ENCODE results near the gene RHBDD1. TPM values are rescaled to one million over a fixed set of nuclear protein-coding genes. Genes with fewer than 3 reads are reported as not detected.

RHBDD1 gene
- total RNA-seq, 2 donors from 2014 or later = 35.2 to 46.2 TPM

GRCh38 chr2:226909836-226910235 is 74.0 kb downstream of the RHBDD1 start:
- no peaks in the 10 kb centered on the region for H3K36me3 ChIP-seq (ENCODE audit: control insufficient read depth, insufficient read depth, low read length)
- no peaks in the 10 kb centered on the region for H3K9me3 ChIP-seq (ENCODE audit: control insufficient read depth, low read length)
- H3K4me1 ChIP-seq (ENCODE audit: control insufficient read depth, insufficient read depth, low read length) = no peaks in the 10 kb centered on the region
- no peak overlapping the region for H3K27ac Mint-ChIP-seq
- peaks cover 4% of the 10 kb centered on the region for H3K36me3 Mint-ChIP-seq (ENCODE audit: low read depth)
- H3K4me3 Mint-ChIP-seq = no peak overlapping the region
- H3K4me3 ChIP-seq (ENCODE audit: low read length) = no peak overlapping the region
- no peaks in the 10 kb centered on the region for H3K9me3 Mint-ChIP-seq
- DNase-seq = no peak
- H3K27ac ChIP-seq (ENCODE audit: low read depth, low read length) = no peak overlapping the region
- no peak overlapping the region for H3K9ac ChIP-seq (ENCODE audit: extremely low read depth, low read length, poor library complexity, severe bottlenecking)
- no peaks in the 10 kb centered on the region for H3K27me3 Mint-ChIP-seq (ENCODE audit: insufficient read depth)
- no peak for TF ChIP-seq CTCF (conservative IDR thresholded peaks at IDR 0.05)
- H3K27me3 ChIP-seq (ENCODE audit: control insufficient read depth, insufficient read depth, low read length, poor library complexity, severe bottlenecking) = no peaks in the 10 kb centered on the region
- 93 to 100% methylated on average over 1 to 2 of the region's 2 CpGs for whole genome bisulfite sequencing, 2 experiments (ENCODE audit: insufficient coverage in 1 of 2, insufficient read length in 1 of 2)
- H3K4me1 Mint-ChIP-seq = peaks cover 2% of the 10 kb centered on the region

- Histone ChIP-seq H3K4me3 (ENCODE audit: low read length) (no peak overlapping the region), H3K9ac (ENCODE audit: extremely low read depth, low read length, poor library complexity, severe bottlenecking) (no peak overlapping the region), H3K27ac (ENCODE audit: low read depth, low read length) (no peak overlapping the region), H3K4me1 (ENCODE audit: control insufficient read depth, insufficient read depth, low read length) (no peaks in the 10 kb centered on the region), H3K9me3 (ENCODE audit: control insufficient read depth, low read length) (no peaks in the 10 kb centered on the region), H3K36me3 (ENCODE audit: control insufficient read depth, insufficient read depth, low read length) (no peaks in the 10 kb centered on the region), H3K27me3 (ENCODE audit: control insufficient read depth, insufficient read depth, low read length, poor library complexity, severe bottlenecking) (no peaks in the 10 kb centered on the region)
- H3K36me3 Mint-ChIP-seq (ENCODE audit: low read depth) = peaks cover 4% of the 10 kb centered on the region
- no peaks in the 10 kb centered on the region for H3K27me3 Mint-ChIP-seq (ENCODE audit: insufficient read depth)
- no peak overlapping the region for H3K27ac Mint-ChIP-seq
- no peak for TF ChIP-seq CTCF (conservative IDR thresholded peaks at IDR 0.05)
- no peaks in the 10 kb centered on the region for H3K9me3 Mint-ChIP-seq
- DNase-seq = no peak
- 0% methylated on average over 1 of the region's 1 CpG; no CpG with 5 or more reads in 1 of the 2 experiments for WGBS, 2 experiments (ENCODE audit: insufficient coverage in 1 of 2, insufficient read length in 1 of 2)
- peaks cover 2% of the 10 kb centered on the region for H3K4me1 Mint-ChIP-seq
- no peak overlapping the region for H3K4me3 Mint-ChIP-seq
Observed at GRCh38 chr2:226910384-226910783, 74.5 kb downstream of the RHBDD1 start.

- DNase-seq = no peak
- H3K4me3 ChIP-seq (ENCODE audit: low read length) = no peak overlapping the region
- Mint-ChIP-seq H3K27ac (no peak overlapping the region), H3K4me3 (no peak overlapping the region), H3K36me3 (ENCODE audit: low read depth) (peaks cover 4% of the 10 kb centered on the region), H3K4me1 (no peaks in the 10 kb centered on the region), H3K27me3 (ENCODE audit: insufficient read depth) (no peaks in the 10 kb centered on the region), H3K9me3 (no peaks in the 10 kb centered on the region)
- no peaks in the 10 kb centered on the region for H3K36me3 ChIP-seq (ENCODE audit: control insufficient read depth, insufficient read depth, low read length)
- H3K27ac ChIP-seq (ENCODE audit: low read depth, low read length) = no peak overlapping the region
- H3K27me3 ChIP-seq (ENCODE audit: control insufficient read depth, insufficient read depth, low read length, poor library complexity, severe bottlenecking) = no peaks in the 10 kb centered on the region
- H3K4me1 ChIP-seq (ENCODE audit: control insufficient read depth, insufficient read depth, low read length) = no peaks in the 10 kb centered on the region
- WGBS, 2 experiments (ENCODE audit: insufficient coverage in 1 of 2, insufficient read length in 1 of 2) = 96 to 100% methylated on average over 1 to 3 of the region's 3 CpGs
- no peaks in the 10 kb centered on the region for H3K9me3 ChIP-seq (ENCODE audit: control insufficient read depth, low read length)
- no peak for TF ChIP-seq CTCF (conservative IDR thresholded peaks at IDR 0.05)
- no peak overlapping the region for H3K9ac ChIP-seq (ENCODE audit: extremely low read depth, low read length, poor library complexity, severe bottlenecking)
Observed at GRCh38 chr2:226911932-226912331, 76.1 kb downstream of the RHBDD1 start.

Measured in endodermal cell (in vitro differentiated cells).